ENCODE measurements around the gene STRIP2.
"Not testable (repeated sequence)": the region's sequence is repeated elsewhere in the genome, so short reads cannot be mapped to it uniquely, and the experiment has no call there.

The STRIP2 gene, protein sequence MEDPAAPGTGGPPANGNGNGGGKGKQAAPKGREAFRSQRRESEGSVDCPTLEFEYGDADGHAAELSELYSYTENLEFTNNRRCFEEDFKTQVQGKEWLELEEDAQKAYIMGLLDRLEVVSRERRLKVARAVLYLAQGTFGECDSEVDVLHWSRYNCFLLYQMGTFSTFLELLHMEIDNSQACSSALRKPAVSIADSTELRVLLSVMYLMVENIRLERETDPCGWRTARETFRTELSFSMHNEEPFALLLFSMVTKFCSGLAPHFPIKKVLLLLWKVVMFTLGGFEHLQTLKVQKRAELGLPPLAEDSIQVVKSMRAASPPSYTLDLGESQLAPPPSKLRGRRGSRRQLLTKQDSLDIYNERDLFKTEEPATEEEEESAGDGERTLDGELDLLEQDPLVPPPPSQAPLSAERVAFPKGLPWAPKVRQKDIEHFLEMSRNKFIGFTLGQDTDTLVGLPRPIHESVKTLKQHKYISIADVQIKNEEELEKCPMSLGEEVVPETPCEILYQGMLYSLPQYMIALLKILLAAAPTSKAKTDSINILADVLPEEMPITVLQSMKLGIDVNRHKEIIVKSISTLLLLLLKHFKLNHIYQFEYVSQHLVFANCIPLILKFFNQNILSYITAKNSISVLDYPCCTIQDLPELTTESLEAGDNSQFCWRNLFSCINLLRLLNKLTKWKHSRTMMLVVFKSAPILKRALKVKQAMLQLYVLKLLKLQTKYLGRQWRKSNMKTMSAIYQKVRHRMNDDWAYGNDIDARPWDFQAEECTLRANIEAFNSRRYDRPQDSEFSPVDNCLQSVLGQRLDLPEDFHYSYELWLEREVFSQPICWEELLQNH
- 0.82 to 5.1 reads per million in 2 donors for total RNA-seq

DNA sequence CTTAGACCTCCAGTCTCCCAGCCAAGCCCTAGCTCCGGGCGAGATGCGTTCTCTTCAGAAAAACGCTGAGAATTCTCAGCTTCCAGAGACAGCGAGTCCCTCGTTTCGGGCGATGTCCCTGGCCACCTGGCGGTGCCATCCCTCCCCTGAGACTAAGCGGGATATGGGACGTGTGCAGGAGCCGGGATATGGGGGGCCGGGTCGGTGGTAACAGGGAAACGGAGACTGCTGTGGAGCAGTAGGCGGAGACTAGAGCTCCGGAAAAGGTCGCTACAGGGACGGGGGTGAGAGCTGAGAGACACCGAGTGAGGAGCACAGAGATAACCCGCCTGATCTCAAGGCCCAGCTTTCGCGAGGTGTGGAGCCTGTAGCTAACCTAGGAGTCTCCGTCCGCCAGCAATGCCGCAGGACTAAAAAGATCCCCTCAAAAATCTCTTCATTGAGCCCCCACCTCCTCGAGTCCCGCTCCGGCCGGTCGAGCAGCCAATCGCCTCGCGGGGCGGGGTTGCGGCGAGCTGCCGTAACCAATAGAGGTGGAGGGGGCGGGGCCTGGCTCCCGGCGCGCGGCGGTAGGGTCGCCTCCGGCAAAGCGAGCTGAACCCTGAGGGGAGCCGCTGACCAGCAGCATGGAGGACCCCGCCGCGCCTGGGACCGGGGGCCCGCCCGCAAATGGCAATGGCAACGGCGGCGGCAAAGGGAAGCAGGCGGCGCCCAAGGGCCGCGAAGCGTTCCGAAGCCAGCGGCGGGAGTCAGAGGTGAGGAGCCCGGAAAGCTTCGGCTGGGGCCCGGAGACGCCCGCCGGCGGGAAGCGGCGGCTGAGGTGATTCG lies at the start of gene STRIP2:
Gene STRIP2 (plus strand): TSS at position 586 of the 828 bp plus-strand sequence. CDS start 41 bp downstream, at position 627.
- peak; percentile 88 for DNase-seq

GRCh38 chr7:129385116-129385515 lies 49.1 kb upstream of the STRIP2 start:
- no peak for DNase-seq

DNA sequence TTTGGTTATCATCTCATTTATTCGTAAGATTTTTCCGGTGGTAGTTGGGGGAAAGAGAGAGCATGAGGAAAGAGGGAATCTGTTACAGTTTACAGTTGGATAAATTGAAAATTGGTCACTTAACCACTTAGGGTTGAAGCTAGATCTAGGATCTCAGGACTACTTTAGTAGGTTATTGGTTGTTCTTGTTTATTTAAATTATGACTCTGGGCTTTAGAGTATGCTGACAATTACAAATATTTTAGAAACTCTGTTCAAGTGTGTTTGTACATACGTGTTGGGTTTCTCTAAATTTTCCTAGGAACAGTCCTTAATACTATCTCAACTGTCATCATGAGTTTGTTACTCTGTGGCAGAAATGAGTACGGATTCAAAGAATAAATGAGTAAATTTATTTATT lies 48.6 kb upstream of the STRIP2 start:
- no peak for DNase-seq

DNA sequence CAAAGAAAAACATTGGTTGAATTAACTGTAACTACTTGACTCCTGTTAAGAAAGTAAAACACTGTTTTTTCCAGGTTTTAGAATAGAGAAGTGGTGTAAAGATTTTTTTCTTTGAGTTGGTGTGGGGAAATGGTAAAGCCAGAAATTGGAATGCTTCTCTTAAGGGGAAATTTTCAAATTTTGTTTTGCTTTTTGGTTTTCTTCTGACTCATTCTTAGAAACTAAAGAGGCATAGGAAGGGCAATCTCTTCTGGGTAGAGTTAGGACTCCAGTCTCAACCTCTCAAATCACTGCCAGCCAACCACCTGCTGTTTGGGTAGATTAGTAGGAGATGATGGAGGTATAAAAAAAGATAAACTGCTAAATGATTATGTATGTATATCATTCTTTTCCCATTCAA lies 47.7 kb upstream of the STRIP2 start:
- no peak for DNase-seq

DNA sequence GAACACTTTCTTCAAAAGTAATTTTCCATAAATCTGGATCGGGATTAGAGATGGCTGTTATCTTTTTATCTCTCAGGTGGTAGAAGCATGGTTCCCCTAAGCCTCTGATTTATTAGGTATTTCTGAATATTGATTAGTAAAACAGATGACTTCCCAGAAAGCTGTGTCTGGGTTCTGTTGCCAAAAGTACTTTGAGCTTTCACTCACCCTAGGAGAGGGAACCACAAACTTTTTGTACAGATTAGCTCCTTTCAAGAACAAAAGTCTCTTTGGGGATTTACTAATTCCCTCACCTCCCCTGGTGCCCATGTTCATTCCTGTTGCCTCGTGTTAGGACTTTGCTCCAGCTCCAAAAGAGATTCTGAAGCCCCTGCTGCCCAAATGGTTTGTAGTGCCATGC lies 46.7 kb upstream of the STRIP2 start:
- DNase-seq, result no peak

GRCh38 chr7:129388333-129389098 lies 45.7 kb upstream of the STRIP2 start:
- no peak for DNase-seq

- DNase-seq, result no peak
These were observed 44.4 kb upstream of the STRIP2 start for GRCh38 chr7:129389829-129390228.

GRCh38 chr7:129390314-129390713 lies 43.9 kb upstream of the STRIP2 start:
- no peak for DNase-seq

GRCh38 chr7:129391546-129392171 lies 42.6 kb upstream of the STRIP2 start:
- DNase-seq, result no peak

DNA sequence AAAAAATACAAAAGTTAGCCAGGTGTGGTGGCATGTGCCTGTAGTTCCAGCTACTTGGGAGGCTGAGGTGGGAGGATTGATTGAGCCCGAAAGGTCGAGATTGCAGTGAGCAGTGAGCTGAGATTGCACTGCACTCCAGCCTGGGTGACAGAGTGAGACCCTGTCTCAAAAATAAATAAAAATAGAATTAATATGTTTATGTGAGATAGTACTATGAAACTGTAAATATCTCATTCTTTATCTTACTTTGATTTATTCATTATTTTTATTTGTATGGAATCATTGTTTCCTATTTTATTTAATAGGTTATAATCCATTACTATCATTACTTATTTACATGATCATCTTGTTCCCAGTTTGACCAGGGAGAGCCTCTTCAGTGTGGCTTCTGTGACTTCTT lies 41.0 kb upstream of the STRIP2 start:
- DNase-seq, result no peak

DNA sequence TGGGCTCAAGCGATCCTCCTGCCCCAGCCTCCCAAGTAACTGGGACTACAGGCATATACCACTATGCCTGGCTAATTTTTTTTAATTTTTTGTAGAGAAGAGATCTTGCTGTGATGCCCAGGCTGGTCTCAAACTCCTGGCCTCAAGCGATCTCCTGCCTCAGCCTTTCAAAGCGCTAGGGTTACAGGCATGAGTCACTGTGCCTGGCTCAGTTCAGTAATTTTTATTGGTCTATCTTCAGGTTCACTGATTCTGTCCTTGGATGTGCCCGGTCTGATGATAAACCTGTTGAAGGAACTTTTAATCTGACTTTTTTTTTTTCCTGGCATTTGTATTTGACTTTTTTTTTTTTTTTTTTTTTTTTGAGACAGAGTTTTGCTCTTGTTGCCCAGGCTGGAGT lies 40.1 kb upstream of the STRIP2 start:
- no peak for DNase-seq

DNA sequence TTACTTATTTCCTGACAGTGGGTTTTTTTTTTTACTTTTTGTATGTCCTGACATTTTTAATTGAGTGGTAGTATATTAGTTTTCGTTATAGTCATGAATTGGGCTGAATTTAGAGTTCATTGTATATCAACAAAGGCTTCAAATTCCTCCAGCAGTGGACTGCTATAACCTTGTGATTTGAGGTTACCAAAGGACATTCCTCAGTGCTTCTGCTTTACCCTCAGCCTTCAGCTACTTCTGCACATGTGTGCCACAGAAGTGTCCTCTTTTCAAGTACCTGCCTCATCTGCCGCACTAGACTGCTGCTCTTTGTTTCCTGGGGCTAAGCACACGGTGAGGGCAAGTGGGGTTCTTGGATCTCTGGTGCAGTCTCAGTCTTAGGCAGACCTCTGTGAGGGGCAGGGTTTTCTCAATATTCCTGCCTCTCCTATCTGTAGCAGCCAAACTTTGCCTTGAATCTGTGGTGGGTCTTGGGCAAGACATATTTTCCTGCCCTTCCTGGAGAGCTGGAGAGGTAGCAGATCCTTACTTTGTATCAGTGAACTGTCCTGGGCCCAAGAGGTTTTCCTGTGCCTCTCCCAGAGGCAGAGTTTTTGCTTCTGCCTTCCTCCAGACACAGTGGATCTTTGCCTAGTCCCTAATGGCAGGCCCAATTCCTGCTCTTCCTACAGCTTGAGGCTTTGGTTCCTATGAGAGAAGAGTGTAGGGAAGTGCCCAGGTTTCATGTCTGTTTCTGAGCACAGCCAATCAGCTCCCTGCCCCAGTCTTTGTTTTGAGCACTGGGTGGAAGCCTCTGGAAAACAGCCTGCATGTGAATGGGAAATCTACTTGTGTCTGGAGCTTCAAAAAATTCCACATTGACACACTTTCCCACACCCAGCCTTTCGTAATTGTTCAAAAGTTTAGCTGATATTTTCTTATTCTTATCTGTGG lies 39.0 kb upstream of the STRIP2 start:
- no peak for DNase-seq

DNA sequence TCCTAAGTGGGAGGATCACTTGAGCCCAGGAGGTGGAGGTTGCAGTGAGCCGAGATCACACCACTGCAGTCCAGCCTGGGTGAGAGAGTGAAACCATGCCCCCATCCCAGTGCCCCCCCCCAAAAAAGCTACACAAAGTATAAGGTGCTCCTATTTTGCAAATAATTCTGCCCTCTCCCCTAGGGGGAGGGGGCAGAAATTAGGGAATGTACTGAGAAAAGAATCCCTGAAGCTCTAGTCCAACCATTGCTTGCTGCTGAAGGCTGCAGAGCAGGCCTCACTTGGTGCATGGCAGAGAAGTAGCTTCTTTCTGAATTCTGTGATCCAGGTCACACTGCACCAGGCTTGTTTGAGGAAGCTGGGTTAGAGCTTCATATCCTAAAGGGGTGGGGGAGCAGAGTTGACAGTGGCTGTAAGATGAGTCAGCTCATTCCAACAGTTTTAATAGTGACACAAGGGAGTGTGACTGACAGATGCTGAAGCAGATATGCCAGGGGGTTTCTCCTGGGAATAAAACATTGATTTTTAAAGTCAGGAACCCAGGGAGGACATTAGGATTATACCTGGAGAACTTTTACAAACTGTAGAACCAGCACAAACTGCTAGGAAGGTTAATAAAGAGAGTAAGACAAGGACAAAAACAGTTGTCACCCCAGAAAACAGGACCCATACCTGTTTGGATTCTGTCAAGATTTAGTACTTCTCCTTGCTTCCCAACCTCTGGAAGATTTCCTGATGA lies 32.8 kb upstream of the STRIP2 start:
- no peak for DNase-seq

DNA sequence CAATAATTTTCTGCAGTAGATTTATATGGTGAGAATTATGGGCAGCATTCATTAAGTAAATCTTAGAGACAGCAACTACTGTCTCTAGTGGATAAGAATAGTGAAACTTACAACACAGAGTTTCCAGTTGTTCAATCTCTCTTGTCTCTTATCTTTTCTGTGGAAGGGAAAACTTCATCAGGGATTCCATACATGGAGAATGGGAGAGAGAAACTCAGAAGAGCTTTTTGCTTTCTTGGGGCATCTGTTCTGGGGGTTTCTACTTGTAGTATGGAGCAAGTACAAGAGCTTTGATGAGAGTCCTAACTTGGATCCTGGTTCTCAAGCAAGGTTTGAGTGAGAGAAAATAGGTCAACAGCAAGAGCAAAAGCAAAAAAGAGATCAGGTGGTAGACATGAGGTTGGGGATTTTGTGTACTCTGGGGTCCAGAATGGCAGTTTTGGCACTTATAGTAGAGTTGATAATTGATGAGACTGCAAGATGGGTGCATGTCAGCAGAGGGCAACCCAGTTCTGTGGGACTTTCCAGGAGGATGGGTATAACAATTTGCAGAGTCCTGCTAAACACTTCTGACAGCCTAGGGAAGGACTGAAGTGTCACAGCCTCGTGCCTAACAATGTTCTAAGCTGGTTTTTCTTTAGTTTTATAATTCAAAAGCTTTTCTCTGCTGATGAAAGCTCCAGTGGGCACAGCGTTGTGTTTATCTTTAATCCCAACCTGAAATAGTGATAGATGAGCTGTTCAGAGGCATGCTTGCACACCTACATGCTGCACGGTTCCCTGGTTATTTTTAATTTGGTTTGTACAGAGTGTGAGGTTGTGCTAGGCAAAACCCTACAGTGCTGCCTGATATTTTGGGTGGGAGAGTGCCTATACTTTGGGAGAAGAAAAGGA lies 32.0 kb upstream of the STRIP2 start:
- no peak for DNase-seq

DNA sequence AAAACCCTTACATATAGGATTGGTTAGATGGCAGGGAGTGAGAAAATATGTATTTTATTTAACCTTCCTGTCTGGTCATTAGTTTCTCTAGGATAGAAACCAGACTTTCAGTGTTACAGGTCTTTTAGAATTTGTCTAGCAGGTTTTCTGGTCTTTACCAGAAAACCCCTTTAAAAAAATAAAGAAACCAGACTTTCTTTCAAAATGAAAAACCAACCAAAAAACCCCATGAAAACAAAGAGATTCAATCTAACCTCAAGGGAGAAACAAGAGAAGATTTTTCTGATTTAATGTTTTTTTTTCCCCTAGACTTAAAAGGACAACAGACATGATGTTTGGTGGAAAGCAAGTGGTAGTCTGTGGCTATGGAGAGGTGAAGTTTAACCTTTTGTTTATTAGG lies 28.7 kb upstream of the STRIP2 start:
- DNase-seq, result no peak

DNA sequence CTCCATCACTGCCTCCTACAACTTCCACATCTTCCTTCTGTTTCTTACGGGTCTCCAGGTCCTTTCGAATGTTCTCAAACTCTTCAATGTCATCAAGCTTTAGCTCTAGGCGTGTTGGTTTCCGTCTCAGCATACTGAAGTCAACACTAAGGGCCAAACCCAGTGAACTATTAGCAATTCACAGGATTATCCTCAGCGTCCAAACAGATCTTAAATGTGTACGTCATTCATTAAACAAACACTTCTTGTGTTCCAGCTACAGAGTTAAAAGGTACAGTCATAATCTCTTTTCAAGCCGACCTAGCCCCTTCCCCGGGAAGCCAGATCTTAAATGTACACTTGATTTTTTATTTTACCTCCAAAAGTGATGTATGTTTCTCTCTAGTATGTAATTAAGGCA lies 24.0 kb upstream of the STRIP2 start:
- DNase-seq, result not testable (repeated sequence)

GRCh38 chr7:129412501-129412900 lies 21.7 kb upstream of the STRIP2 start:
- DNase-seq, result no peak

DNA sequence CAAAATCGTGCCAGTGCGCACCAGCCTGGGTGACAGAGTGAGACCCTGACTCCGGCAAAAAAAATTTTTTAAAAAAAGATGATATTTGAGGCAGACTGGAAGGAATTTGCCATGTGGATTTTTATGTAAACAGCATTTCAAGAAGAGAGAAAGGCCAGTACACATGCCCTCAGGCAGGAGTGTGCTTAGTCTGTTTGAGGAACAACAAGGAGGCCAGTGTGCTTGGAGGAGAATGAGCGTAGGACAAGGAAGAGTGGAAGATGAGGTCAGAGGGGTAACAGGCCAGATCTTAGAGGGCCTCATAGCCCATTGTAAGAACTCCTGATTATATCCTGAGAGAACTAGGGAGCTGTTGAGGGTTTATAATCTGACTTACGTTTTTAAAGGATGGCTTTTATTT lies 17.2 kb upstream of the STRIP2 start:
- no peak for DNase-seq
